Glutamatergic neuron (in vitro differentiated cells): ENCODE measurements around the gene PI3. TPM values are rescaled to one million over a fixed set of nuclear protein-coding genes. Genes with fewer than 3 reads are reported as not detected.

Source experiments
- DNase-seq: peaks from one replicate; pipeline ENCODE4 v3.0.0; 2022
- H3K27ac Mint-ChIP-seq: one replicate; pipeline ENCODE4 v1.8.0; 2020; ENCODE audit warnings: mild to moderate bottlenecking, mixed read lengths, inconsistent platforms; ENCODE audit not compliant: unreplicated experiment
- H3K27me3 Mint-ChIP-seq: one replicate; pipeline ENCODE4 v1.8.0; 2020; ENCODE audit warnings: mild to moderate bottlenecking, moderate library complexity, mixed read lengths, inconsistent platforms; ENCODE audit not compliant: unreplicated experiment
- H3K36me3 Mint-ChIP-seq: one replicate; pipeline ENCODE4 v1.8.0; 2020; ENCODE audit warnings: mild to moderate bottlenecking, mixed read lengths, inconsistent platforms; ENCODE audit not compliant: unreplicated experiment
- H3K4me1 Mint-ChIP-seq: one replicate; pipeline ENCODE4 v1.8.0; 2020; ENCODE audit warnings: mild to moderate bottlenecking, low read depth, mixed read lengths, inconsistent platforms; ENCODE audit not compliant: unreplicated experiment
- H3K4me3 Mint-ChIP-seq: one replicate; pipeline ENCODE4 v1.8.0; 2020; ENCODE audit warnings: mild to moderate bottlenecking, mixed read lengths, inconsistent platforms; ENCODE audit not compliant: unreplicated experiment
- H3K9me3 Mint-ChIP-seq: one replicate; pipeline ENCODE4 v1.8.0; 2020; ENCODE audit warnings: mild to moderate bottlenecking, moderate library complexity, mixed read lengths, inconsistent platforms; ENCODE audit not compliant: unreplicated experiment
- total RNA-seq: library from RNA; stranded (reverse); fragmentation: NEBNext Ultra II Directional; extraction: Animal tissue kit (Norgen Biotek cat#: 25700); gene quantifications from one replicate; pipeline ENCODE4 v1.2.1, GENCODE V29; 2021; ENCODE audit not compliant: unreplicated experiment
- TF ChIP-seq, protein P1 (sequence below): fragments of 200-600 bp; sonication (generic); IDR thresholded peaks from one replicate; pipeline ENCODE4 v1.5.0; 2021; ENCODE audit not compliant: partially characterized antibody, unreplicated experiment

Gene PI3
- total RNA-seq, 1 donor from 2014 or later: not detected

DNA sequence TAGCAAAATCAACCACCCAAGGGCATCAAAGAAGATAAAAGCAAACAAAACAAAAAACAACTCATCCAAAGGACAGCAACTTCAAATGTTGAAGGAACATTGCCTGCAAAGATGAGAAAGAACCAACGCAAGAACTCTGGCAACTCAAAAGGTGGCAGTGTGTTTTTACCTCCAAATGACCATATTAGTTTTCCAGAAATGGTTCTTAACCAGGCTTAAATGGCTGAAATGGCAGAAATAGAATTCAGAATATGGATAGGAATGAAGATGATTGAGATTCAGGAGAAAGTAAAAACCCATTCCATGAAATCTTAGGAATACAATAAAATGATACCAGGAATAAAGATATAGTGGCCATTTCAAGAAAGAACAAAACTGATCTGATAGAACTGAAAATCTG, 9.8 kb upstream of the PI3 start:
- no peaks in the 10 kb centered on the region for H3K36me3 Mint-ChIP-seq
- H3K4me1 Mint-ChIP-seq: no peaks in the 10 kb centered on the region
- H3K9me3 Mint-ChIP-seq: peaks cover 1% of the 10 kb centered on the region
- no peak overlapping the region for H3K27ac Mint-ChIP-seq
- TF ChIP-seq, protein P1, sequence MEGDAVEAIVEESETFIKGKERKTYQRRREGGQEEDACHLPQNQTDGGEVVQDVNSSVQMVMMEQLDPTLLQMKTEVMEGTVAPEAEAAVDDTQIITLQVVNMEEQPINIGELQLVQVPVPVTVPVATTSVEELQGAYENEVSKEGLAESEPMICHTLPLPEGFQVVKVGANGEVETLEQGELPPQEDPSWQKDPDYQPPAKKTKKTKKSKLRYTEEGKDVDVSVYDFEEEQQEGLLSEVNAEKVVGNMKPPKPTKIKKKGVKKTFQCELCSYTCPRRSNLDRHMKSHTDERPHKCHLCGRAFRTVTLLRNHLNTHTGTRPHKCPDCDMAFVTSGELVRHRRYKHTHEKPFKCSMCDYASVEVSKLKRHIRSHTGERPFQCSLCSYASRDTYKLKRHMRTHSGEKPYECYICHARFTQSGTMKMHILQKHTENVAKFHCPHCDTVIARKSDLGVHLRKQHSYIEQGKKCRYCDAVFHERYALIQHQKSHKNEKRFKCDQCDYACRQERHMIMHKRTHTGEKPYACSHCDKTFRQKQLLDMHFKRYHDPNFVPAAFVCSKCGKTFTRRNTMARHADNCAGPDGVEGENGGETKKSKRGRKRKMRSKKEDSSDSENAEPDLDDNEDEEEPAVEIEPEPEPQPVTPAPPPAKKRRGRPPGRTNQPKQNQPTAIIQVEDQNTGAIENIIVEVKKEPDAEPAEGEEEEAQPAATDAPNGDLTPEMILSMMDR: no peak
- DNase-seq: no peak
- H3K27me3 Mint-ChIP-seq: no peaks in the 10 kb centered on the region
- H3K4me3 Mint-ChIP-seq: no peak overlapping the region

GRCh38 chr20:45173522-45173921, 1.2 kb upstream of the PI3 start:
- no peak for DNase-seq
- H3K4me1 Mint-ChIP-seq: no peaks in the 10 kb centered on the region
- peaks cover 2% of the 10 kb centered on the region for H3K27me3 Mint-ChIP-seq
- H3K9me3 Mint-ChIP-seq: peaks cover 2% of the 10 kb centered on the region
- no peak overlapping the region for H3K27ac Mint-ChIP-seq
- TF ChIP-seq, protein P1: no peak
- no peak overlapping the region for H3K4me3 Mint-ChIP-seq
- H3K36me3 Mint-ChIP-seq: no peaks in the 10 kb centered on the region

DNA sequence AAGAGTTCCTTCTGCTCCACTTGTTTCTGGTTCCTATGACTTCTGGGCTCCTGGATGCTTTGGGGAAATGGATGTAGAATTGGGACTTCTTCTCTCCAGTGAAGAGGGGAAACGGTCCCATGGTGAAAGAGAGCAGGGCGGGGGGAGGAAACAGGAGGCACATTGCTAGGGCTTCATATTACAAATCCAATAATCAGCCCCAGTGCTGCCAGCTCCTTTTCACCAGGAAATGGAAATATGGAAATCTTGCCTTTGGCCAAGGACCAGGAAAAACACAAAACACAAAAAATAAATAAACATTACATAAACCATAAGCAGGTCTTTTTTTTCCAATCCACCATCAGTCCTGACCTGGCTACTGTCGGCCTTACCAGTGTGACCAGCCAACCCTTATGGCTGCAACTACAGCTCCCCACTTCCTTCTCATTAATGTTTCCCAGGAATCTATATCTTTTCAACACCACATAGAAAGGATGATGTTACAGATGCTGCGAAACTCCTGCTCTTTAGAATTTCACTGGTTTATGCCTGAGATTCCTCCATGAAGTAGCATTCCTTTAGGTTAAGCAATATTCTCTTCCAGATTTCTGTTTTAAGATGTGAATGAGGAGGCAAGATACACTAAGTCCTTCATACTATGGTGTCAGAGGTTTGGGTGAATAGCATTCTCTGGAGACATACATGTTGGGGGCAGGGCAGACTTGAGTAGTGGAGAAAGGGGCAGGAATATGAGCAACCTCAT, 2.0 kb downstream of the PI3 start:
- Mint-ChIP-seq H3K4me1 (no peaks in the 10 kb centered on the region), H3K27me3 (peaks cover 2% of the 10 kb centered on the region), H3K36me3 (no peaks in the 10 kb centered on the region), H3K27ac (no peak overlapping the region), H3K4me3 (no peak overlapping the region), H3K9me3 (no peaks in the 10 kb centered on the region)
- no peak for DNase-seq
- TF ChIP-seq, protein P1: no peak

- TF ChIP-seq, protein P1: no peak
- Mint-ChIP-seq H3K27me3 (peaks cover 2% of the 10 kb centered on the region), H3K36me3 (no peaks in the 10 kb centered on the region)
These were observed 4.5 kb downstream of the PI3 start for GRCh38 chr20:45179166-45179565.

GRCh38 chr20:45181639-45182038, 6.9 kb downstream of the PI3 start:
- TF ChIP-seq, protein P1: no peak
- no peak overlapping the region for H3K4me3 Mint-ChIP-seq
- no peak for DNase-seq
- H3K36me3 Mint-ChIP-seq: no peaks in the 10 kb centered on the region
- no peak overlapping the region for H3K27ac Mint-ChIP-seq
- H3K27me3 Mint-ChIP-seq: peaks cover 2% of the 10 kb centered on the region
- H3K9me3 Mint-ChIP-seq: no peaks in the 10 kb centered on the region
- no peaks in the 10 kb centered on the region for H3K4me1 Mint-ChIP-seq

More at GRCh38 chr20:45179166-45179565, 4.5 kb downstream of the PI3 start:
- H3K27ac Mint-ChIP-seq: no peak overlapping the region
- no peaks in the 10 kb centered on the region for H3K4me1 Mint-ChIP-seq
- H3K4me3 Mint-ChIP-seq: no peak overlapping the region
- H3K9me3 Mint-ChIP-seq: no peaks in the 10 kb centered on the region
- DNase-seq: no peak
